Osteocyte (in vitro differentiated cells): ENCODE data around the gene PTP4A2. TPM values are rescaled to one million over a fixed set of nuclear protein-coding genes. Genes with fewer than 3 reads are reported as not detected.

Experiments
- DNase-seq: peaks from one replicate; pipeline ENCODE4 v3.0.0; 2021; ENCODE audit warnings: mixed read lengths; ENCODE audit not compliant: unreplicated experiment; ENCODE audit errors: extremely low spot score
- H3K27ac Mint-ChIP-seq: one replicate; pipeline ENCODE4 v1.8.0; 2021; ENCODE audit warnings: mild to moderate bottlenecking, mixed read lengths; ENCODE audit not compliant: unreplicated experiment
- H3K27me3 Mint-ChIP-seq: one replicate; pipeline ENCODE4 v1.8.0; 2021; ENCODE audit warnings: mixed read lengths; ENCODE audit not compliant: unreplicated experiment
- H3K36me3 Mint-ChIP-seq: one replicate; pipeline ENCODE4 v1.8.0; 2021; ENCODE audit warnings: mixed read lengths; ENCODE audit not compliant: unreplicated experiment
- H3K4me1 Mint-ChIP-seq: one replicate; pipeline ENCODE4 v1.8.0; 2021; ENCODE audit warnings: mixed read lengths; ENCODE audit not compliant: unreplicated experiment
- H3K4me3 Mint-ChIP-seq: one replicate; pipeline ENCODE4 v1.8.0; 2021; ENCODE audit warnings: mild to moderate bottlenecking, moderate library complexity, mixed read lengths; ENCODE audit not compliant: unreplicated experiment
- H3K9me3 Mint-ChIP-seq: one replicate; pipeline ENCODE4 v1.8.0; 2021; ENCODE audit warnings: mixed read lengths; ENCODE audit not compliant: unreplicated experiment
- CTCF ChIP-seq: fragments of 200-600 bp; sonication (generic); IDR thresholded peaks from 2 replicates; pipeline ENCODE4 v1.5.0; 2021; ENCODE audit warnings: antibody characterized with exemption, mild to moderate bottlenecking, moderate library complexity
- total RNA-seq: library from RNA; stranded (reverse); gene quantifications from 2 replicates; pipeline ENCODE4 v1.2.1, GENCODE V29; 2021

The PTP4A2 gene
- total RNA-seq, 1 donor from 2014 or later, result 142 TPM

GRCh38 chr1:31868862-31869261 is 69.3 kb downstream of the PTP4A2 start:
- H3K4me3 Mint-ChIP-seq, result no peak overlapping the region
- no peak for TF ChIP-seq CTCF
- no peaks in the 10 kb centered on the region for H3K4me1 Mint-ChIP-seq
- no peak overlapping the region for H3K27ac Mint-ChIP-seq
- H3K9me3 Mint-ChIP-seq, result peaks cover 5% of the 10 kb centered on the region
- peaks cover 7% of the 10 kb centered on the region for H3K27me3 Mint-ChIP-seq
- DNase-seq, result no peak
- peaks cover 4% of the 10 kb centered on the region for H3K36me3 Mint-ChIP-seq

- no peak for DNase-seq
- Mint-ChIP-seq H3K27ac (no peak overlapping the region), H3K9me3 (no peaks in the 10 kb centered on the region), H3K4me1 (no peaks in the 10 kb centered on the region), H3K36me3 (no peaks in the 10 kb centered on the region), H3K27me3 (peaks cover 7% of the 10 kb centered on the region), H3K4me3 (no peak overlapping the region)
- TF ChIP-seq CTCF, result no peak
Observed at GRCh38 chr1:31867546-31867945, 70.6 kb downstream of the PTP4A2 start.

- no peak overlapping the region for H3K4me3 Mint-ChIP-seq
- no peak overlapping the region for H3K27ac Mint-ChIP-seq
- no peaks in the 10 kb centered on the region for H3K4me1 Mint-ChIP-seq
- no peak for TF ChIP-seq CTCF
- H3K36me3 Mint-ChIP-seq, result no peaks in the 10 kb centered on the region
- no peaks in the 10 kb centered on the region for H3K9me3 Mint-ChIP-seq
- DNase-seq, result no peak
- peaks cover 7% of the 10 kb centered on the region for H3K27me3 Mint-ChIP-seq
Observed at GRCh38 chr1:31866450-31867032, 71.6 kb downstream of the PTP4A2 start.

- Mint-ChIP-seq H3K27me3 (peaks cover 7% of the 10 kb centered on the region), H3K9me3 (no peaks in the 10 kb centered on the region), H3K4me1 (no peaks in the 10 kb centered on the region), H3K27ac (no peak overlapping the region), H3K36me3 (no peaks in the 10 kb centered on the region), H3K4me3 (no peak overlapping the region)
- DNase-seq, result no peak
- no peak for TF ChIP-seq CTCF
Observed at GRCh38 chr1:31865728-31866449, 72.3 kb downstream of the PTP4A2 start.

GRCh38 chr1:31862071-31862470 is 76.1 kb downstream of the PTP4A2 start:
- no peaks in the 10 kb centered on the region for H3K36me3 Mint-ChIP-seq
- no peak for DNase-seq
- H3K4me1 Mint-ChIP-seq, result no peaks in the 10 kb centered on the region
- no peak overlapping the region for H3K4me3 Mint-ChIP-seq
- no peaks in the 10 kb centered on the region for H3K9me3 Mint-ChIP-seq
- H3K27ac Mint-ChIP-seq, result no peak overlapping the region
- H3K27me3 Mint-ChIP-seq, result no peaks in the 10 kb centered on the region
- TF ChIP-seq CTCF, result no peak
